Mucosa of descending colon (tissue), 3 donors: ENCODE measurements around the gene MEST. TPM values are rescaled to one million over a fixed set of nuclear protein-coding genes. Genes with fewer than 3 reads are reported as not detected.

Experiments
- ATAC-seq: fragments of 200-7000 bp; cut with Tn5 transposase; one replicate; pipeline ENCODE4 v1.9.1; 2020; ENCODE audit warnings: mild to moderate bottlenecking, moderate library complexity
- DNase-seq, 3 donors: peaks; one replicate each; pipeline ENCODE4 v3.0.0-alpha.2; 2020
- H3K36me3 ChIP-seq: fragments of 200-600 bp; one replicate; pipeline ENCODE4 v1.8.0; 2021; ENCODE audit warnings: low read depth, mild to moderate bottlenecking
- H3K4me1 ChIP-seq: fragments of 200-600 bp; one replicate; pipeline ENCODE4 v1.8.0; 2021; ENCODE audit warnings: low read depth, mild to moderate bottlenecking
- H3K4me3 ChIP-seq: fragments of 200-600 bp; one replicate; pipeline ENCODE4 v1.8.0; 2021; ENCODE audit warnings: mild to moderate bottlenecking
- H3K9me3 ChIP-seq: fragments of 200-600 bp; one replicate; pipeline ENCODE4 v1.8.0; 2021; ENCODE audit warnings: mild to moderate bottlenecking
- intact Hi-C, 2 donors: fragments of 100-400 bp; cut with DNase I in 1 of 2; cut with micrococcal nuclease in 1 of 2; formaldehyde crosslinking; loops; one replicate each; pipeline versions ENCODE4 v1.11.0 to v1.11.1; 2022; cut with DNase I, micrococcal nuclease
- total RNA-seq, 3 donors: library from RNA; stranded (reverse); fragmentation: NEBNext Ultra II Directional in 2 of 3; extraction: Animal tissue kit (Norgen Biotek cat#: 25700) in 2 of 3; gene quantifications; one replicate each; pipeline versions ENCODE4 v1.2.1 to v1.2.4, GENCODE V29; 2021 to 2023
- TF ChIP-seq, protein P1 (sequence below): fragments of 200-600 bp; IDR thresholded peaks from one replicate; pipeline ENCODE4 v1.8.0; 2022; ENCODE audit warnings: antibody characterized with exemption, mild to moderate bottlenecking
- donor health status: DM: no; HTN: no; CAD: no; lungs with moderate emphysema.
- donor health status: DM: no; HTN: no; CAD: no.
- donor health status: DM: no; HTN: yes; CAD: no.

Gene MEST
- total RNA-seq, 3 donors from 2014 or later, result 31.7 to 61.4 (median 42.6) TPM

DNA sequence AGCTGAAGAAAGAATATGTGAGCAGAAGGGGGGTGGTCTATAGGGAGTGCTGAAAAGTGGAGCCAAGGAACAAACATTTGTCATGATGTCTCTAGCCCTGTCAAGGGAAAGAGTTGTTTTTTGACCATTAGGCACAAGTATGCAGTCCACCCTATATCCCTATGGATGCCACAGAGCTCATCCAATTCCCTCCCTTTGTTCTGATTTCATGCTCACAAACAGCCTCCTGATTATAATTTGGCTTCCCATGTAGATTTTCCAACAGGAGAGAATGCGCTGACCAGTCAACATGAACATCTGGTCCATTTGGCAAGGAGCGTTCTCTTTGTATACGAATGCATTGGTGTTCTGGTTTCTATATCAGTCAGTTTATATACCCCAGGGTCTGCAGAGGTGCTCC is 38.9 kb upstream of the MEST start:
- Histone ChIP-seq H3K36me3 (no peaks in the 10 kb centered on the region), H3K4me1 (no peaks in the 10 kb centered on the region), H3K4me3 (no peak overlapping the region), H3K9me3 (no peaks in the 10 kb centered on the region)
- intact Hi-C loops, result no loop called here
- ATAC-seq (no peak), DNase-seq (no peak)
- TF ChIP-seq, protein P1, sequence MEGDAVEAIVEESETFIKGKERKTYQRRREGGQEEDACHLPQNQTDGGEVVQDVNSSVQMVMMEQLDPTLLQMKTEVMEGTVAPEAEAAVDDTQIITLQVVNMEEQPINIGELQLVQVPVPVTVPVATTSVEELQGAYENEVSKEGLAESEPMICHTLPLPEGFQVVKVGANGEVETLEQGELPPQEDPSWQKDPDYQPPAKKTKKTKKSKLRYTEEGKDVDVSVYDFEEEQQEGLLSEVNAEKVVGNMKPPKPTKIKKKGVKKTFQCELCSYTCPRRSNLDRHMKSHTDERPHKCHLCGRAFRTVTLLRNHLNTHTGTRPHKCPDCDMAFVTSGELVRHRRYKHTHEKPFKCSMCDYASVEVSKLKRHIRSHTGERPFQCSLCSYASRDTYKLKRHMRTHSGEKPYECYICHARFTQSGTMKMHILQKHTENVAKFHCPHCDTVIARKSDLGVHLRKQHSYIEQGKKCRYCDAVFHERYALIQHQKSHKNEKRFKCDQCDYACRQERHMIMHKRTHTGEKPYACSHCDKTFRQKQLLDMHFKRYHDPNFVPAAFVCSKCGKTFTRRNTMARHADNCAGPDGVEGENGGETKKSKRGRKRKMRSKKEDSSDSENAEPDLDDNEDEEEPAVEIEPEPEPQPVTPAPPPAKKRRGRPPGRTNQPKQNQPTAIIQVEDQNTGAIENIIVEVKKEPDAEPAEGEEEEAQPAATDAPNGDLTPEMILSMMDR, result no peak

DNA sequence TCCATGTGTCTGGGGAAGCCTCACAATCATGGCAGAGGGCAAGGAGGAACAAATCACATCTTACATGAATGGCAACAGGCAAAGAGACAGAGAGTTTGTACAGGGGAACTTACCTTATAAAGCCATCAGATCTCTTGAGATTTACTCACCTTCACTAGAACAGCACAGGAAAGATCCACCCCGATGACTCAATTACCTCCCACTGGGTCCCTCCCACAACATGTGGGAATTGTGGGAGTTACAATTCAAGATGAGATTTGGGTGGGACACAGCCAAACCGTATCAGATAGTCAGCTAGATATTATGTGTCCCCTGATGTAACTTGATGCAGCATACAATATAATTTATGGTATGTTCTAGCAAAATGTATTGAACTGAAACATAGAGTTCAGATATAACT is 36.9 kb upstream of the MEST start:
- intact Hi-C loops, result no loop called here
- Histone ChIP-seq H3K4me1 (no peaks in the 10 kb centered on the region), H3K36me3 (no peaks in the 10 kb centered on the region), H3K9me3 (peaks cover 11% of the 10 kb centered on the region), H3K4me3 (no peak overlapping the region)
- TF ChIP-seq, protein P1, result no peak
- DNase-seq (no peak), ATAC-seq (no peak)

- TF ChIP-seq, protein P1, result no peak
- H3K9me3 ChIP-seq, result peaks cover 11% of the 10 kb centered on the region
- peaks cover 3% of the 10 kb centered on the region for H3K4me1 ChIP-seq
- no peak for ATAC-seq
- no peaks in the 10 kb centered on the region for H3K36me3 ChIP-seq
- H3K4me3 ChIP-seq, result no peak overlapping the region
- no peak for DNase-seq
- intact Hi-C loops, result no loop called here
These were observed 33.6 kb upstream of the MEST start for GRCh38 chr7:130458257-130458656.

DNA sequence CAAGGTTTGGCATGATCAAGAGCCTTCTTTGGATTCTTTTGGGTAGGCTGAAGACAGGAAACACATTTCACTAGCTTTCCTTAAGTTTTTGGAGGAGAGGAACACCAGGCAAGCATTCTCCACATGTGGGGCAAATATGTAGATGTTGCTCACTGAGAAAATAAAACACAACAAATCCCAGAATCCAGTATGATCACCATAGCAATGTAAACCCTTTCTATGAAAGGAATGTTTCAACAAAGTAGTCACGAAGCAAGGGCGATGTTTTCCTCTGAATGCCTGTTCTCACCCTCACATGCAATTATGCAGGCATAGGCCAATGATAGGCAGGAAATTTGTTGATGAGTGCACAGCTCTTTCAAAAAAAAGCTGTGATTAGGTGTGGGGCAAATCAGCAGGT is 30.6 kb upstream of the MEST start:
- Histone ChIP-seq H3K4me1 (peaks cover 6% of the 10 kb centered on the region), H3K9me3 (peaks cover 11% of the 10 kb centered on the region), H3K4me3 (no peak overlapping the region), H3K36me3 (no peaks in the 10 kb centered on the region)
- TF ChIP-seq, protein P1, result no peak
- ATAC-seq (no peak), DNase-seq (no peak)
- intact Hi-C loops, result no loop called here

DNA sequence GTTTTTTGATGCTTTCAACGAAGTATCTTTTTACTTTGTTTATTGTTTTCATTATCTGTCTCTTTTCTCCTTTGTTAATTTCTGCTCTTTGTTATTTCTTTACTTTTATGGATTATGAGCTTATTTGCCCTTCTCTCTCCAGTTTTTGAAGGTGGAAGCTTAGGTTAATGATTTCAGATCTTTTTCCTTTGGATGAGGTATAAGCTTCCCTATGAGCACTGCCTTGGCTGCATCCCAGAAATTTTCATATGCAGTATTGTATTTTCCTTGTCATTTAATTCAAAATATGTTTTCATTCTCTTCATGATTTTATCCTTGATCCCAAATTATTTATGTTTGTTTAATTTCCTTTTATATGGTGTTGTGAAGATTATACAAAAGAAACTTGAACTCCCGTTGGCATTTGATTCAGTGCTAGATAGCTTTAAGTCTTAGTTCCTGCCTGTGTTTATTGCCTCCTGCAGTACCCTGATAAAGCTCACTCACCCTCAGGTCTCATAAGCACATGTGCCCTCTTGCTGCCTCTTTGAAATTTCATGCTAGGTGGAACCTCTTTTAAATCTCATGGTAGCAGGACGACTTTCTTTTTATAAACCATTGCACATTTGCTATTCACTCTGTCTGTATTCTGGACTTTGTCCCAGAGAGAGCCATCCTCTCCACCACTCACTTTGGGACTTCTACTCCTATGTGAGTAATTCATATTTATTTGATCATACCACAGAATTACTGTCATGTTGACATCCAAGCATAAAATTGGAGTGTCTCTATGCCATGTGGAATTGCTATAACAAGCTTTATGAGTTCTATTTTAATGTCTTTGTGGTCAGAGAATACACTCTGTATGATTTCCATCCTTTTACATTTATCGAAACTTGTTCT is 28.1 kb upstream of the MEST start:
- DNase-seq (peak in 1 of 3 donors; percentile 38), ATAC-seq (peak; percentile 84)
- TF ChIP-seq, protein P1, result no peak
- peaks cover 11% of the 10 kb centered on the region for H3K9me3 ChIP-seq
- H3K4me3 ChIP-seq, result no peak overlapping the region
- H3K36me3 ChIP-seq, result no peaks in the 10 kb centered on the region
- H3K4me1 ChIP-seq, result peaks cover 6% of the 10 kb centered on the region
- intact Hi-C loops, result no loop called here
